ENCODE results near the gene RPAP2.
"Not testable (repeated sequence)": the region's sequence is repeated elsewhere in the genome, so short reads cannot be mapped to it uniquely, and the experiment has no call there.

The RPAP2 gene

DNA sequence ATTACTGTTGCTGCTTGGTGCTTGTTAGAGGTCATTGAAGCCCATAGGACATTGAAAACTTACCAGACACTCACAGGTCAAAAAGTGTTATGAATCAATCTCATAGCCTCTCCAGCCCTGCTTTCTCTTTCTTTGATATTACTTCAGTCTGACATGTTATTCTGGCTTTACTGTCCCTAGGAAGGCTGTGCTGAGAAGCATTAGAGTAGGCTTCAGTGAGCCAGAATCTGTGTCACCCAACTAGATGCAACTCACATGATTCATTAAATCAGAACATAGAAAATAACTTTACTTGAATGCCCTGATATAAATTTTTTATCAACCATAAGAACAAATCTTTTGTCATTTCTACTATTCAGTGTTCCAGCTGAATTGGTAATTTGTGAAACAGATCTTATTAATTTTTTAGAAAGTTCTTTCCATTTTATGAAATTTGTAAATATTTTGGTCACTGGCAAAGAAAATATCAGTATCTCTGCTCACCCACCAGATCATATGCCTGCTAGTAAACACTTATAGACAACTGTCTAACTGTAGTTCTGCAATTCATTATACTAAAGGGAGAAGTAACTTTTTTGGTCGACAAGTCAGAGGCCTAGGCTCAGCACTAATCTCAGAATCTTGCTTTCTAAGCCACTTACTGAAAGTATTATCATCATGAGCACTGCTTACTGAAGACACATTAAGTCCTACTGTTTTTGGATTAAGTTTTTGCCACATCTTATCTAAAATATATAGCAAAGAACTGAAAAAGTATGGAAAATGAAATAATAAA lies 48.2 kb downstream of the RPAP2 start:
- Mint-ChIP-seq H3K4me3 (no peak overlapping the region), H3K9me3 (no peaks in the 10 kb centered on the region), H3K4me1 (ENCODE audit: low read depth) (peaks cover 7% of the 10 kb centered on the region), H3K27ac (no peak overlapping the region), H3K27me3 (no peaks in the 10 kb centered on the region), H3K36me3 (ENCODE audit: low read depth) (peaks cover 56% of the 10 kb centered on the region)

DNA sequence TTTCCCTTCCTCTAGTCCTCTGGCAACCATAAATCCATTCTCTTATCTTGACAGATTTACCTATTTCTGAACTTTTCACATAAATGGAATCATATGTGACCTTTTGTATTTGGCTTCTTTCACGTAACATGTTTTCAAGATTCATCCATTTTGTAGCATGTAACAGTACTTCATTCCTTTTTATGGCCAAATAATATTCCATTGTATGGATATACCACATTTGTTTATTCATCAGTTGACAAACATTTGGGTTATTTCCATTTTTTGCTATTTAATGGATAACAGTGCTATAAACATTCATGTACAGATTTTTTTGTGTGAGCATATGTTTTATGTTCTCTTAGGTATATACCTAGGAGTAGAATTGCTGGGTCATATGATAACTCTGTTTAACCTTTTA lies 54.0 kb downstream of the RPAP2 start:
- H3K9me3 Mint-ChIP-seq = peaks cover 3% of the 10 kb centered on the region

GRCh38 chr1:92354259-92354658 lies 55.4 kb downstream of the RPAP2 start:
- no peaks in the 10 kb centered on the region for H3K4me1 Mint-ChIP-seq (ENCODE audit: low read depth)
- H3K9me3 Mint-ChIP-seq = peaks cover 3% of the 10 kb centered on the region
- H3K27me3 Mint-ChIP-seq = no peaks in the 10 kb centered on the region
- no peak overlapping the region for H3K4me3 Mint-ChIP-seq
- H3K36me3 Mint-ChIP-seq (ENCODE audit: low read depth) = peaks cover 61% of the 10 kb centered on the region
- no peak overlapping the region for H3K27ac Mint-ChIP-seq

More for the DNA sequence above, 54.0 kb downstream of the RPAP2 start:
- Mint-ChIP-seq H3K27me3 (no peaks in the 10 kb centered on the region), H3K36me3 (ENCODE audit: low read depth) (peaks cover 62% of the 10 kb centered on the region), H3K4me1 (ENCODE audit: low read depth) (peaks cover 7% of the 10 kb centered on the region), H3K4me3 (no peak overlapping the region), H3K27ac (no peak overlapping the region)

GRCh38 chr1:92356956-92357355 lies 58.1 kb downstream of the RPAP2 start:
- peaks cover 3% of the 10 kb centered on the region for H3K9me3 Mint-ChIP-seq

GRCh38 chr1:92359382-92359781 lies 60.5 kb downstream of the RPAP2 start:
- H3K36me3 Mint-ChIP-seq (ENCODE audit: low read depth) = peaks cover 52% of the 10 kb centered on the region
- H3K9me3 Mint-ChIP-seq, H3K27ac Mint-ChIP-seq, H3K27me3 Mint-ChIP-seq, H3K4me3 Mint-ChIP-seq: not testable (repeated sequence)
- H3K4me1 Mint-ChIP-seq (ENCODE audit: low read depth) = peaks cover 13% of the 10 kb centered on the region

More at GRCh38 chr1:92356956-92357355, 58.1 kb downstream of the RPAP2 start:
- H3K36me3 Mint-ChIP-seq (ENCODE audit: low read depth) = peaks cover 54% of the 10 kb centered on the region
- no peaks in the 10 kb centered on the region for H3K27me3 Mint-ChIP-seq
- no peak overlapping the region for H3K4me3 Mint-ChIP-seq
- H3K4me1 Mint-ChIP-seq (ENCODE audit: low read depth) = peaks cover 3% of the 10 kb centered on the region
- no peak overlapping the region for H3K27ac Mint-ChIP-seq

DNA sequence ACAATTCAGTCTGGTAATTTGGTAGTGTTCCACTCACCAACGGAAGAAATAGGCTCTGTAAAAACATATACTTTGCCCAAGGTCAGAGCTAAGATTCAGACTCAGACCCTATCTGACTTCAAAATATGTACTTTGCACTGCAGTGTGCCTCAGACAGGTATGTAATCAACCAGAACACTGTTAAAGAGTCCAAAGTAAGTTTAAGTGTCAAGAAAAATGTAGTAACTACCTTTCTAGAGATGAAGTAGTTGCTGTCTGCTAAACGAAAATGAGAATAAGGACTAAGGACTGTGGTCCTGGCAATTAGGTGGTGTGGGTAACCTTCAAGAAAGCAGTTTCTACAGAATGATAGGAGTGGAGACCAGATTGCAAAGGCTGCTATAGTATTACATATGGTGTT lies 61.1 kb downstream of the RPAP2 start:
- no peaks in the 10 kb centered on the region for H3K9me3 Mint-ChIP-seq
- H3K4me3 Mint-ChIP-seq = no peak overlapping the region
- H3K4me1 Mint-ChIP-seq (ENCODE audit: low read depth) = peaks cover 19% of the 10 kb centered on the region
- peaks cover 58% of the 10 kb centered on the region for H3K36me3 Mint-ChIP-seq (ENCODE audit: low read depth)
- no peaks in the 10 kb centered on the region for H3K27me3 Mint-ChIP-seq
- H3K27ac Mint-ChIP-seq = no peak overlapping the region

- Mint-ChIP-seq H3K9me3 (no peaks in the 10 kb centered on the region), H3K36me3 (ENCODE audit: low read depth) (peaks cover 57% of the 10 kb centered on the region), H3K4me1 (ENCODE audit: low read depth) (peaks cover 49% of the 10 kb centered on the region), H3K27me3 (no peaks in the 10 kb centered on the region), H3K27ac (no peak overlapping the region), H3K4me3 (no peak overlapping the region)
Observed at GRCh38 chr1:92362970-92363369, 64.1 kb downstream of the RPAP2 start.

GRCh38 chr1:92363401-92363800 lies 64.5 kb downstream of the RPAP2 start:
- peaks cover 53% of the 10 kb centered on the region for H3K36me3 Mint-ChIP-seq (ENCODE audit: low read depth)
- H3K4me1 Mint-ChIP-seq (ENCODE audit: low read depth) = peaks cover 50% of the 10 kb centered on the region
- H3K27me3 Mint-ChIP-seq = no peaks in the 10 kb centered on the region
- no peaks in the 10 kb centered on the region for H3K9me3 Mint-ChIP-seq
- H3K4me3 Mint-ChIP-seq = no peak overlapping the region
- no peak overlapping the region for H3K27ac Mint-ChIP-seq

DNA sequence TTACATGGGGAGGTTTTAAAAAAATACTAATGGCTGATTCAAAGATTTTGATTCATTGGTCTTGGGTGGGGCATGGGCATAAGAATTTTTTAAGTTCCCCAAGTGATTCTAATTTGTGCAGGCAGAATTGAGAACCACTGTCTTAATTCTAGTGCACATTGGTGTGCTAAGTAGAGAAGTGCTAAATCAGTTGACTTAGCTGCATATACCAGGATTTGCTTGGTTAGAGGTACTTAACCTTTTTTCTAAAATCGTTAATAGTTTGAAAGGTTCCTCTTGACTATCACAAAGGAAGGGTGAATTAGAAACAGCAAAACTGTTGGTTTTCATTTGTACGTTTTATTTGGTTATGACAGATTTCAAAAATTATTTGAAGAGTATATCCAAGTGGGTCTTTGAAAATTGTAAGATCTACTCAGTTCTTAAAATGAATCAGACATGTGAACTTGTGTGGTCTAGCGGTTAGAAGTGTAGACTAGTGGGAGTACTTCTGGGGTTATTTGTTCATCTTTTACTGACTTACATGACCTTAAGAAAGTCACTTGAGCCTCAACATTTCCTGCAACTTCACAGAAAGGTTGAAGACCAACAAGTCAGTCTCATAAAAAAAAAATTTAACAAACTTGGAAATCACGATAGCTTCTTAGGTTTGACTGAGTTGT lies 66.7 kb downstream of the RPAP2 start:
- Mint-ChIP-seq H3K36me3 (ENCODE audit: low read depth) (peaks cover 58% of the 10 kb centered on the region), H3K27me3 (no peaks in the 10 kb centered on the region), H3K27ac (peak overlapping the region; percentile 78), H3K9me3 (no peaks in the 10 kb centered on the region), H3K4me3 (peak overlapping the region; percentile 35), H3K4me1 (ENCODE audit: low read depth) (peaks cover 53% of the 10 kb centered on the region)

DNA sequence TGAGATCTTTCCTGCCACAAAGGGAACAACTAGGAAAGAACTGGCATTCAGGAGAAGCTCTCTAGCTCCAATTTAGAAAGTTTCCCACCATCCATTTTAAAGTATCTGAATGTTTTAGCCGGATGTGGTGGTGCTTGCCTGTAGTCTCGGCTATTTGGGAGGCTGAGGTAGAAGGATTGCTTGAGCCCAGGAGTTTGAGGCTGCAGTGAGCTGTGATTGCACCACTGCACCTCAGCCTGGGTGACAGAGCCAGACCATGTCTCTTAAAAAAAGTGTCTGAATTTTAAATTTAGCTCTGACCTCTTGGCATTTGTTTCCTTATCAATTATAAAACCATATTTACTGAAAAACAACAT lies 67.2 kb downstream of the RPAP2 start:
- Mint-ChIP-seq H3K36me3 (ENCODE audit: low read depth) (peaks cover 59% of the 10 kb centered on the region), H3K4me3 (peak overlapping the region; percentile 35), H3K4me1 (ENCODE audit: low read depth) (peaks cover 53% of the 10 kb centered on the region), H3K9me3 (no peaks in the 10 kb centered on the region), H3K27me3 (no peaks in the 10 kb centered on the region), H3K27ac (peak overlapping the region; percentile 78)

DNA sequence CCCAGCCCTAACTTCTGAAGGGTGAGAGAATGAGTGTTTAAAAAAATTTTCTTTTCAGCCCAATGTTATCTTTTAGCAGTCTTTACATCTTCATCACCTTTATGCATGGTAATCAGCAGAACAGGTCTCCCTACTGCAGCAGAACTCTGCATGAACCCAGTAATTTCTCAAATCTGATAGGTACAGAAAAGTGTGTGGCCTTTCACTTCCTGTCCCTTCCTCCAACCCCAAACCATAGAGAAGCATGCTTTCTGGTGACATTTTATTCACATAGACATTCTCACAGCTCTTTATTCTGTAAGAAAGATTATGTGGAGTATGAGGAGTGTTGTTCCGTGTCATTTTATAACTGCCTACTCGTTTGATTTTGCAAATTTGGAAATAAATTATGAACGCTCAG lies 68.6 kb downstream of the RPAP2 start:
- peaks cover 63% of the 10 kb centered on the region for H3K36me3 Mint-ChIP-seq (ENCODE audit: low read depth)
- H3K4me3 Mint-ChIP-seq = no peak overlapping the region
- H3K27ac Mint-ChIP-seq = no peak overlapping the region
- H3K9me3 Mint-ChIP-seq = no peaks in the 10 kb centered on the region
- no peaks in the 10 kb centered on the region for H3K27me3 Mint-ChIP-seq
- H3K4me1 Mint-ChIP-seq (ENCODE audit: low read depth) = peaks cover 50% of the 10 kb centered on the region

GRCh38 chr1:92372164-92372563 lies 73.3 kb downstream of the RPAP2 start:
- Mint-ChIP-seq H3K4me1 (ENCODE audit: low read depth) (peaks cover 19% of the 10 kb centered on the region), H3K36me3 (ENCODE audit: low read depth) (peaks cover 43% of the 10 kb centered on the region), H3K4me3 (no peak overlapping the region), H3K9me3 (no peaks in the 10 kb centered on the region), H3K27ac (no peak overlapping the region), H3K27me3 (no peaks in the 10 kb centered on the region)

- peaks cover 38% of the 10 kb centered on the region for H3K36me3 Mint-ChIP-seq (ENCODE audit: low read depth)
- H3K9me3 Mint-ChIP-seq = no peaks in the 10 kb centered on the region
- no peak overlapping the region for H3K27ac Mint-ChIP-seq
- H3K27me3 Mint-ChIP-seq = no peaks in the 10 kb centered on the region
- H3K4me1 Mint-ChIP-seq (ENCODE audit: low read depth) = peaks cover 7% of the 10 kb centered on the region
- H3K4me3 Mint-ChIP-seq = no peak overlapping the region
Observed at GRCh38 chr1:92374223-92374622, 75.4 kb downstream of the RPAP2 start.

DNA sequence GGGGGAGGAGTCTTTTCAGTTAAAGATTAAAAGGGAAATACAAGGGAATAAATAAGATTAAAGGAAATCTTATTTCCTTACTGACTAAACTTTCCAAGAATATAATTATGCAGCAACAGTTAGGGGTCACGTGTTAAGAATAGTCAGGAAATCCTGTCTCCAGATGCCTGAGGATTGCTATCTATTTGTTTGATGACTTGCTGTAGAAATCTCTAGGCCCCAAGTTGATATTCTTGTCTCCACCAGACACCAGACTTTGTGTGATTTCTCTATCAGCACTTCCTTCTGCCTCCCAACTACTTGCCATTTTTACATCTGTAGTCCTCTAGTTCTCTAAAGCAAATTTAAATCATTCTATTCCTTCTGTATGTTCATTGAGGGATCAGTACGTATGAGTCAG lies 77.5 kb downstream of the RPAP2 start:
- H3K9me3 Mint-ChIP-seq = no peaks in the 10 kb centered on the region
- H3K27ac Mint-ChIP-seq = no peak overlapping the region
- H3K36me3 Mint-ChIP-seq (ENCODE audit: low read depth) = peaks cover 37% of the 10 kb centered on the region
- no peak overlapping the region for H3K4me3 Mint-ChIP-seq
- H3K4me1 Mint-ChIP-seq (ENCODE audit: low read depth) = peaks cover 7% of the 10 kb centered on the region
- no peaks in the 10 kb centered on the region for H3K27me3 Mint-ChIP-seq

GRCh38 chr1:92377991-92378390 lies 79.1 kb downstream of the RPAP2 start:
- H3K27ac Mint-ChIP-seq; H3K4me1 Mint-ChIP-seq (ENCODE audit: low read depth); H3K9me3 Mint-ChIP-seq; H3K4me3 Mint-ChIP-seq; H3K27me3 Mint-ChIP-seq: not testable (repeated sequence)
- peaks cover 28% of the 10 kb centered on the region for H3K36me3 Mint-ChIP-seq (ENCODE audit: low read depth)

DNA sequence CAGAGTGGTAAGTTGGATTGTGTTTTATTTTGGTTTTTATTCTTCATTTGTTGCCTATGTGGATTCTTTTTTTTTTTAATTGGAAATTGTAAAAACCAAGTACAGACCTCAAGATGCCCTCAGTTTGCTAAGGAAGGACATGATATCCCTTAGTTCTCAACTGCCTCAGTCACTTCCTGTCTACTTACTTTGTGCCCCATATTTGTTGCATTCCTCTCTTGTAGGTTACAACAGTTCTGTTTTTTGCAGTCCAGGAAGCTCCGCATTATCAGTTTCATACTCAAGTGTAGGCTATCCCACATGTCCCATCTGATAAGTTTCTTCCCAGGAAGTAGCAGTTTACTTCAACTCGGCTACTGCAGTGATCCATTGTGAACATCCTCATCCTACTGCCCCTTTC lies 82.0 kb downstream of the RPAP2 start:
- no peaks in the 10 kb centered on the region for H3K27me3 Mint-ChIP-seq
- no peak overlapping the region for H3K4me3 Mint-ChIP-seq
- H3K36me3 Mint-ChIP-seq (ENCODE audit: low read depth) = peaks cover 42% of the 10 kb centered on the region
- no peaks in the 10 kb centered on the region for H3K9me3 Mint-ChIP-seq
- H3K4me1 Mint-ChIP-seq (ENCODE audit: low read depth) = peaks cover 4% of the 10 kb centered on the region
- H3K27ac Mint-ChIP-seq = no peak overlapping the region
